Breast epithelium (tissue), 4 donors: Measurements from ENCODE around the gene GTF2F2. TPM values are rescaled to one million over a fixed set of nuclear protein-coding genes. Genes with fewer than 3 reads are reported as not detected.

Experiments used
- DNase-seq, 2 donors: peaks; one replicate each; pipeline ENCODE4 v3.0.0-alpha.2; 2019; ENCODE audit warnings: low spot score in 2 of 2
- H3K27ac ChIP-seq, 2 donors: fragments of 200-600 bp; sonication (generic) in 1 of 2; one replicate each; pipeline ENCODE4 v1.5.1; 2016 to 2019; ENCODE audit warnings: mild to moderate bottlenecking in 1 of 2
- H3K27me3 ChIP-seq, 2 donors: fragments of 200-600 bp; sonication (generic) in 1 of 2; one replicate each; pipeline versions ENCODE4 v1.5.1 to v1.6.0; 2017 to 2019; ENCODE audit warnings: control low read depth in 1 of 2, mild to moderate bottlenecking in 1 of 2
- H3K36me3 ChIP-seq: fragments of 200-600 bp; one replicate; pipeline ENCODE4 v1.5.1; 2019
- H3K4me1 ChIP-seq, 2 donors: fragments of 200-600 bp; sonication (generic); one replicate each; pipeline ENCODE4 v1.5.1; 2016 to 2019; ENCODE audit warnings: control low read depth in 1 of 2
- H3K4me3 ChIP-seq, 3 donors: fragments of 200-600 bp; sonication (generic); 1 replicate in 2 of 3; 2 replicates in 1 of 3; pipeline ENCODE4 v1.5.1; 2016 to 2019; ENCODE audit warnings: mild to moderate bottlenecking in 3 of 3, moderate library complexity in 2 of 3
- H3K9me3 ChIP-seq, 2 donors: fragments of 200-600 bp; sonication (generic) in 1 of 2; one replicate each; pipeline ENCODE4 v1.5.1; 2016 to 2019; ENCODE audit warnings: control low read depth in 1 of 2
- POLR2A ChIP-seq: fragments of 450-650 bp; IDR thresholded peaks from one replicate; pipeline ENCODE4 v1.6.1; 2016; ENCODE audit warnings: antibody characterized with exemption, mild to moderate bottlenecking, moderate library complexity
- POLR2AphosphoS5 ChIP-seq, 3 donors: sonication (generic); formaldehyde crosslinking; IDR thresholded peaks; one replicate each; pipeline ENCODE4 v1.6.1; 2017; ENCODE audit warnings: antibody characterized with exemption in 3 of 3
- intact Hi-C: fragments of 100-400 bp; cut with DNase I; formaldehyde crosslinking; loops from one replicate; pipeline ENCODE4 v1.15.1; 2023; ENCODE audit warnings: low total_unique reads
- total RNA-seq, 3 donors: library from RNA; depleted of rRNA; stranded (reverse); fragments of >200 nt; gene quantifications; one replicate each; pipeline ENCODE4 v1.1.0, GENCODE V29; 2016
- TF ChIP-seq, protein P1 (sequence below), 3 donors: fragments of 450-650 bp; IDR thresholded peaks; one replicate each; pipeline ENCODE4 v1.5.1; 2016 to 2017; ENCODE audit warnings: antibody characterized with exemption in 3 of 3, mild to moderate bottlenecking in 3 of 3, moderate library complexity in 3 of 3

GTF2F2 gene
- total RNA-seq, 3 donors from 2014 or later = 10.9 to 23.4 (median 20.6) TPM

DNA sequence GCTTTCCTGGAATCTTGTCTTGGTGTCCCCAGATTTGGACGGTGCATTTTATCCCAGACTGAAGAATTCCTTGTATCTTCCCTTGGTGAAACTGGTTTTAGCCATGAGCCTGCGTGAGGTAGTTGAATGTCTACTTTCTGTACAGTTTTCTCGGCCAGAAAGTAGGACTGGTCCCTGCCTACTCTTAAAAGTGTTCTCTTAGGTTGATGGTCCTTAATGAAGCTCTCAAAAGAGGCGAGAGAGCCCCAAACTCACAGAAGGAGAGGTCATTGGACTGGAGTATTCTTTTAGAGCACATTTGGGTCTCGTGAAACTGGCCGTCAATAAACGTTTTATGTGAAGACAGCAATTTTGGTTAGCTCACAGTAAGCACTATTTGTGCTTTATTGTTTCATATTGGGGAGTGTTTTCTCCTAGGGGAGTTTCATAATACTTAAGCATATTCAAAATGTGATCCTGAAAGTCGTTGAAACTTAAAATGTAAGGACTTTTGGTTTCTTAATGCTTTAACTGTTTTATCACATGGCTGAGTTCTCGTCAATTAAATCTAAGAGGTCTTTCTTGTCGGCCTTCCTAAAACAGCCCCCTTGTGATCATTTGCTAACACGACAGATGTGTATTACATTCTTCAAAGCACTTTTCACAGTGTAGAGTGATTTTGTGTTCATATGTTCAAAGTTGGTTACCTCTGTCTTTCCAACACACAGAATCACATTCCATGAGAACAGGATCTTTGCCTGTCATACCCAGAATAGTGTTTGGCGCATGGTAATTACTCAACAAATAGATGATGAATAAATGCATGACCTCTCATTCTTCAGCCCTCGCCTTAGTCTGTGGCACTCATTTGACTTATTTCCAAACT, 889 bp downstream of the GTF2F2 start:
- Histone ChIP-seq H3K4me1 (peaks cover 0 to 3% of the 10 kb centered on the region in 2 donors), H3K27ac (peak overlapping the region; percentile 88 to 90), H3K36me3 (no peaks in the 10 kb centered on the region), H3K27me3 (no peaks in the 10 kb centered on the region), H3K9me3 (no peaks in the 10 kb centered on the region), H3K4me3 (peak overlapping the region; percentile 59 to 85 (median 84))
- intact Hi-C loops = no loop called here
- TF ChIP-seq, protein P1, sequence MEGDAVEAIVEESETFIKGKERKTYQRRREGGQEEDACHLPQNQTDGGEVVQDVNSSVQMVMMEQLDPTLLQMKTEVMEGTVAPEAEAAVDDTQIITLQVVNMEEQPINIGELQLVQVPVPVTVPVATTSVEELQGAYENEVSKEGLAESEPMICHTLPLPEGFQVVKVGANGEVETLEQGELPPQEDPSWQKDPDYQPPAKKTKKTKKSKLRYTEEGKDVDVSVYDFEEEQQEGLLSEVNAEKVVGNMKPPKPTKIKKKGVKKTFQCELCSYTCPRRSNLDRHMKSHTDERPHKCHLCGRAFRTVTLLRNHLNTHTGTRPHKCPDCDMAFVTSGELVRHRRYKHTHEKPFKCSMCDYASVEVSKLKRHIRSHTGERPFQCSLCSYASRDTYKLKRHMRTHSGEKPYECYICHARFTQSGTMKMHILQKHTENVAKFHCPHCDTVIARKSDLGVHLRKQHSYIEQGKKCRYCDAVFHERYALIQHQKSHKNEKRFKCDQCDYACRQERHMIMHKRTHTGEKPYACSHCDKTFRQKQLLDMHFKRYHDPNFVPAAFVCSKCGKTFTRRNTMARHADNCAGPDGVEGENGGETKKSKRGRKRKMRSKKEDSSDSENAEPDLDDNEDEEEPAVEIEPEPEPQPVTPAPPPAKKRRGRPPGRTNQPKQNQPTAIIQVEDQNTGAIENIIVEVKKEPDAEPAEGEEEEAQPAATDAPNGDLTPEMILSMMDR (IDR thresholded peaks at IDR 0.05) = no peak
- TF ChIP-seq POLR2A (no peak), POLR2AphosphoS5 (IDR thresholded peaks at IDR 0.05) (no peak)
- DNase-seq = no peak

DNA sequence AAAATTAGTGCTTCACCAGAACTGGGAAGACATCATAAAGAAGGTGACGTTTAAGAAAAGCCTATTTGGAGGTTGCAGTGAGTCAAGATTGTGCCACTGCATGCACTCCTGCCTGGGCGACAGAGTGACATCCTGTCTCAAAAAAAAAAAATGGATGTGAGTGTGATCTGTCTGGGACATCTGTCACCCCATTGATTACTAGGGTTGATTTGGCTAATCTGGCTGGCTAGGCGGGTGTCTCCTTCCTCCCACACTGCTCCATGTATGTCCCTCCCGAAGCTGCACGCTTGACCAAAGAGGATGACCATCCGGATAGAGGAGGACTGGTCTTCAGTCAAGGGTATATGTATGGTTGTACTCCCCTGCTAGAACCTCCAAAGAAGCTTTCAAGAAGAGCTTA, 2.6 kb downstream of the GTF2F2 start:
- Histone ChIP-seq H3K27ac (no peak overlapping the region), H3K36me3 (no peaks in the 10 kb centered on the region), H3K4me1 (peaks cover 0 to 3% of the 10 kb centered on the region in 2 donors), H3K9me3 (no peaks in the 10 kb centered on the region), H3K27me3 (no peaks in the 10 kb centered on the region), H3K4me3 (no peak overlapping the region)
- intact Hi-C loops = no loop called here
- no peak for TF ChIP-seq POLR2AphosphoS5 (IDR thresholded peaks at IDR 0.05)
- TF ChIP-seq, protein P1 (IDR thresholded peaks at IDR 0.05) = no peak
- TF ChIP-seq POLR2A = no peak
- DNase-seq = no peak

DNA sequence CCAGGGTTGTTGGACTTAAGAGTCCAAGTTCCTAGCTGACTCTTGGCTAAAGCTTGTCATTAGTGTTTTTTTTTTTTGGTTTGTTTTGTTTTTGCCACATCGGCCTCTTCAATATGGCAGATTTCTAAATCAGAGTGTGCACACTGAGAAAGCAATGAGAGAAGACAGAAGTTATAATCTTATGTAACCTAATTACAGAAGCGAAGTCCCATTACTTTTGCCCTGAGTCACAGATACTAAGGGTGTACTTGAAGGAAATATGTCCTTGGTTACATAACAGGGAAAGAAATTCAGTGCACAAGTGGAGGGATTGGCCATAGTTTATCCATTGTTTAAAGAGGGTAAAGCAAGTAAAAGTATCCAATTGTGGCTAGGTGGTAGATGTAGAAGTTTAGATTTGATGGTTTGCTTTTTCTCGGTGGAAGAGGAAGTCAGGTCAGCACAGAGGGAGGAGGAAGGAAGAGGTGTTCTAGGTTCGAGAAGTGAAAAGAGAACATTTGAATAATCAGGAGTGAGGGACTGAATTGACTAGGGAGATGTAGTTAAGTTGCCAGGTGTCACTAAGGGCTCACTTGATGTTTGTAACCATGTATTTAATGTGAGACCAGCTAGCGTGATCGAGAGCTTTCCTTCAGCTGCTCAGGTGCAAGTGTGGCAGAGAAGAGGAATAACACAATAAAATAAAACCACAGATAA, 12.2 kb downstream of the GTF2F2 start:
- H3K36me3 ChIP-seq = no peaks in the 10 kb centered on the region
- H3K4me1 ChIP-seq = no peaks in the 10 kb centered on the region
- H3K4me3 ChIP-seq = no peak overlapping the region
- TF ChIP-seq POLR2A = no peak
- TF ChIP-seq, protein P1 (IDR thresholded peaks at IDR 0.05) = no peak
- TF ChIP-seq POLR2AphosphoS5 (IDR thresholded peaks at IDR 0.05) = no peak
- H3K9me3 ChIP-seq = peaks cover 0 to 11% of the 10 kb centered on the region in 2 donors
- H3K27me3 ChIP-seq = no peaks in the 10 kb centered on the region
- H3K27ac ChIP-seq = no peak overlapping the region
- intact Hi-C loops = no loop called here
- DNase-seq = no peak

DNA sequence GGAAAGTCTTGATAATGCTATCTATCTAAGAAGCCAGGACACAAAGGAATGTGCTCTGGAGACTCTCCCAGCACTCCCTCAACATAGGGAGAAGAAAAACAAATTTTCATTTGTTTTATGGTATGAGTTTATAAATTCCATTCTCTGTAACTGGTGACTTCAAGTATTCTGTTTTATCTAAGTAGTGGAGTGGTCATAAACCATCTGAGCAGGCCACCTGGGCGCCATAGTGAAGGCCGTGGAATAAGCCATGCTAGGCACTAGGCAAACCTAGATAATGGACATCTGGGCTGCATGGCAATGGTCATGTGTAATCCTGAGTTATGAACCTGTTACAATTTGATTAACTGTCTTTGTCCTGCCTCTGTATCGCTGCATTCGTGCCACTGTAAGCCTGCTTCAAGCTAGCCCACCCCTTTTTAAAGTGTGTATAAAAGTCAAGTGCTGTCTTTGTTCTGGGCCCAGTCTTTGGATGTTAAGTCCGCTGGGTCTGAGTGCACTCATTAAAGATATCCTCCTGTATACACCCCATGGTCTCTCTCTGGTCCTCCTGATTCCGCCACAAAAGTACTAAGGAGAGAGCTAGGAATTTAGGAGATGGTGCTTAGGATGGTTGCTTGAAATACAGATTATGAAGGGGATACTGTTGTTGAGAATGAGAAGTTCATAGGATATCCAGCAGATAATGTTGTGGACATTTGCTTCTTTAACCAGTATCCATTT, 13.2 kb downstream of the GTF2F2 start:
- H3K36me3 ChIP-seq = no peaks in the 10 kb centered on the region
- H3K27ac ChIP-seq = no peak overlapping the region
- TF ChIP-seq POLR2A = no peak
- TF ChIP-seq, protein P1 (IDR thresholded peaks at IDR 0.05) = no peak
- no peak for TF ChIP-seq POLR2AphosphoS5 (IDR thresholded peaks at IDR 0.05)
- no peaks in the 10 kb centered on the region for H3K4me1 ChIP-seq
- peaks cover 0 to 11% of the 10 kb centered on the region in 2 donors for H3K9me3 ChIP-seq
- no peak overlapping the region for H3K4me3 ChIP-seq
- DNase-seq = no peak
- H3K27me3 ChIP-seq = no peaks in the 10 kb centered on the region
- intact Hi-C loops = no loop called here
